Adrenal gland (tissue), 5 donors: ENCODE data around the gene RPS6KA5.

Experiments
- CTCF ChIP-seq, 6 experiments: fragments of 450-650 bp in 4 of 6; fragments of 200-600 bp in 2 of 6; sonication (generic) in 1 of 6; IDR thresholded peaks; 1 replicate in 5 of 6; 2 replicates in 1 of 6; pipeline versions ENCODE4 v1.5.1 to v1.8.0; 2016 to 2021; ENCODE audit warnings: antibody characterized with exemption in 6 of 6, mild to moderate bottlenecking in 2 of 6, moderate library complexity in 1 of 6
- POLR2A ChIP-seq, 2 donors: fragments of 450-650 bp; IDR thresholded peaks; one replicate each; pipeline ENCODE4 v1.6.1; 2017; ENCODE audit warnings: antibody characterized with exemption in 2 of 2, mild to moderate bottlenecking in 2 of 2, moderate library complexity in 1 of 2
- donor health status: DM: no; HTN: no; CAD: no.

- no peak for TF ChIP-seq POLR2A (IDR thresholded peaks at IDR 0.05)
- no peak for TF ChIP-seq CTCF (IDR thresholded peaks at IDR 0.05)
Measured at GRCh38 chr14:90983560-90983959, 76.9 kb downstream of the RPS6KA5 start.
